HepG2 (cell line): ENCODE data around the gene COL4A2.

Experiments used
- CEBPB ChIP-seq: IDR thresholded peaks from 2 replicates; pipeline ENCODE4 v1.6.1; 2011; ENCODE audit warnings: low read depth, low read length, improper control_type of control experiment, borderline replicate concordance
- ELF1 ChIP-seq: sonication (generic); formaldehyde crosslinking; IDR thresholded peaks from 2 replicates; pipeline ENCODE4 v1.4.0; 2020; ENCODE audit warnings: missing genetic modification reagents
- GMEB1 ChIP-seq: sonication (generic); formaldehyde crosslinking; IDR thresholded peaks from 2 replicates; pipeline ENCODE4 v1.5.1; 2020; ENCODE audit warnings: missing genetic modification reagents, mild to moderate bottlenecking, borderline replicate concordance
- KAT8 ChIP-seq: IDR thresholded peaks from 2 replicates; pipeline ENCODE4 v1.6.1; 2016; ENCODE audit warnings: missing genetic modification reagents, missing compliant biosample characterization
- RAD51 ChIP-seq: fragments of 450-650 bp; IDR thresholded peaks from 2 replicates; pipeline ENCODE4 v1.6.1; 2016; ENCODE audit warnings: borderline replicate concordance
- ZNF496 ChIP-seq: sonication (generic); formaldehyde crosslinking; IDR thresholded peaks from 2 replicates; pipeline ENCODE4 v1.8.1; 2023; ENCODE audit warnings: mild to moderate bottlenecking, moderate library complexity, missing genetic modification reagents; ENCODE audit not compliant: insufficient replicate concordance
- ZNF768 ChIP-seq: sonication (generic); formaldehyde crosslinking; IDR thresholded peaks from 2 replicates; pipeline ENCODE4 v1.4.0; 2020; ENCODE audit warnings: missing genetic modification reagents
- ZNF850 ChIP-seq: sonication (generic); formaldehyde crosslinking; conservative IDR thresholded peaks from 2 replicates; pipeline ENCODE4 v1.9.0; 2021; ENCODE audit warnings: mild to moderate bottlenecking, missing genetic modification reagents
- ZZZ3 ChIP-seq: sonication (generic); formaldehyde crosslinking; IDR thresholded peaks from 2 replicates; pipeline ENCODE4 v1.4.0; 2020; ENCODE audit warnings: missing genetic modification reagents, mild to moderate bottlenecking, borderline replicate concordance

GRCh38 chr13:110436276-110436675, 129.2 kb downstream of the COL4A2 start:
- TF ChIP-seq ELF1 (CRISPR knock-in tag) = no peak
- TF ChIP-seq KAT8 (CRISPR knock-in tag) = no peak
- TF ChIP-seq CEBPB = no peak
- no peak for TF ChIP-seq ZNF850
- no peak for TF ChIP-seq ZNF768 (CRISPR knock-in tag)
- no peak for TF ChIP-seq ZZZ3 (CRISPR knock-in tag)
- no peak for TF ChIP-seq GMEB1 (CRISPR knock-in tag)
- no peak for TF ChIP-seq ZNF496
- TF ChIP-seq RAD51 = no peak
